Hepatocyte (in vitro differentiated cells): ENCODE data around the gene GPATCH1. TPM values are rescaled to one million over a fixed set of nuclear protein-coding genes. Genes with fewer than 3 reads are reported as not detected.

ENCODE experiments used
- DNase-seq: peaks from one replicate; pipeline ENCODE4 v3.0.0-alpha.2; 2016; ENCODE audit warnings: low spot score
- H2AFZ ChIP-seq: fragments of 200-600 bp; sonication (generic); 2 replicates; pipeline ENCODE4 v1.6.0; 2016; ENCODE audit warnings: antibody characterized with exemption, mild to moderate bottlenecking
- H3K27ac ChIP-seq: fragments of 200-600 bp; sonication (generic); 2 replicates; pipeline ENCODE4 v1.5.1; 2016; ENCODE audit warnings: mild to moderate bottlenecking
- H3K27me3 ChIP-seq: fragments of 200-600 bp; sonication (generic); 2 replicates; pipeline ENCODE4 v1.6.1; 2016
- H3K36me3 ChIP-seq: fragments of 200-600 bp; sonication (generic); replicated peaks from 2 replicates; pipeline ENCODE4 v1.5.1; 2016; ENCODE audit warnings: low read depth; ENCODE audit not compliant: insufficient read depth
- H3K4me1 ChIP-seq: fragments of 200-600 bp; sonication (generic); 2 replicates; pipeline ENCODE4 v1.5.1; 2016; ENCODE audit warnings: mild to moderate bottlenecking, moderate library complexity; ENCODE audit not compliant: insufficient read depth
- H3K4me2 ChIP-seq: fragments of 200-600 bp; sonication (generic); 2 replicates; pipeline ENCODE4 v1.6.0; 2016
- H3K4me3 ChIP-seq: fragments of 200-600 bp; sonication (generic); 2 replicates; pipeline ENCODE4 v1.5.1; 2016; ENCODE audit warnings: mild to moderate bottlenecking
- H3K79me2 ChIP-seq: fragments of 200-600 bp; sonication (generic); 2 replicates; pipeline ENCODE4 v1.6.0; 2017; ENCODE audit warnings: mild to moderate bottlenecking
- H3K9me2 ChIP-seq: fragments of 200-600 bp; sonication (generic); replicated peaks from 2 replicates; pipeline ENCODE4 v1.6.0; 2017; ENCODE audit warnings: mild to moderate bottlenecking; ENCODE audit not compliant: insufficient read depth
- H3K9me3 ChIP-seq: fragments of 200-600 bp; sonication (generic); 2 replicates; pipeline ENCODE4 v1.5.1; 2016; ENCODE audit warnings: low read depth, mild to moderate bottlenecking
- H4K20me1 ChIP-seq: fragments of 200-600 bp; sonication (generic); 2 replicates; pipeline ENCODE4 v1.6.0; 2016; ENCODE audit warnings: mild to moderate bottlenecking; ENCODE audit not compliant: insufficient read depth, poor library complexity, severe bottlenecking
- EZH2 ChIP-seq: fragments of 200-600 bp; sonication (generic); IDR thresholded peaks from 2 replicates; pipeline ENCODE4 v1.6.1; 2016; ENCODE audit warnings: antibody characterized with exemption, mild to moderate bottlenecking, borderline replicate concordance
- EZH2phosphoT487 ChIP-seq: fragments of 200-600 bp; sonication (generic); IDR thresholded peaks from one replicate; pipeline ENCODE4 v1.6.1; 2018; ENCODE audit warnings: antibody characterized with exemption, mild to moderate bottlenecking, low read depth, moderate library complexity; ENCODE audit not compliant: unreplicated experiment, severe bottlenecking
- WGBS: methylation state at CpG from one replicate; pipeline ENCODE4 v1.1.6; 2016; ENCODE audit warnings: low lambda C conversion rate; ENCODE audit errors: missing lambda C conversion rate; 5-methylcytosine and 5-hydroxymethylcytosine counted together
- polyA plus RNA-seq: library from polyadenylated mRNA; unstranded; fragments of >200 nt; fragmentation: Nextera tagmentation; extraction: Ambion mirVana; gene quantifications from 2 replicates; pipeline ENCODE4 v1.2.1, GENCODE V29; 2016
- total RNA-seq: library from RNA; depleted of rRNA; stranded (reverse); fragments of >200 nt; gene quantifications from 2 replicates; pipeline ENCODE4 v1.2.3, GENCODE V29; 2014
- TF ChIP-seq, protein P1 (sequence below): fragments of 200-600 bp; sonication (generic); IDR thresholded peaks from 2 replicates; pipeline ENCODE4 v1.5.1; 2016; ENCODE audit warnings: antibody characterized with exemption, mild to moderate bottlenecking; ENCODE audit not compliant: poor library complexity

Gene GPATCH1
- total and polyA plus RNA-seq, 2 experiments from 2014 or later = 6.8 to 14.5 TPM

DNA sequence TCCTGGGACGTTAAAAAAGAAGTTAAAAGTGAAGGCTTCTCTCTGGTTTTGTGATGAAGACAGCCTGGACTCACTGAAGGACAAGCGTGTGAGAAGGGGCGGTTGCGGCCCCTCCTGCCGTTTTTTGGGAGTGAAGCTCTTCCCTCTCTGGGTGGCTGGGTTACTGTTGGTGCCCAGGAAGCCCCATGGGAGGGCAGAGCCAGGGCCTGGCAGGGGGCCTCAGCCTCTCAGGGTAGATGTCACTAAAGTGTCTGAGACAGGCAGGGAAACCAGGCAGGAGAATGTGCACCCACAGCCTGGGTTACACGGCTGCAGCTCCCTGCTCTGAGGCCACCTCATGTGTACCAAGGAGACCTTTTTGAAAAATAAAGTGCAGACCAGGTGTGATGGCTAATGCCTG lies 49.5 kb downstream of the GPATCH1 start:
- H4K20me1 ChIP-seq = no peaks in the 10 kb centered on the region
- H2AFZ ChIP-seq = no peak overlapping the region
- DNase-seq = no peak
- TF ChIP-seq EZH2 = no peak
- TF ChIP-seq, protein P1, sequence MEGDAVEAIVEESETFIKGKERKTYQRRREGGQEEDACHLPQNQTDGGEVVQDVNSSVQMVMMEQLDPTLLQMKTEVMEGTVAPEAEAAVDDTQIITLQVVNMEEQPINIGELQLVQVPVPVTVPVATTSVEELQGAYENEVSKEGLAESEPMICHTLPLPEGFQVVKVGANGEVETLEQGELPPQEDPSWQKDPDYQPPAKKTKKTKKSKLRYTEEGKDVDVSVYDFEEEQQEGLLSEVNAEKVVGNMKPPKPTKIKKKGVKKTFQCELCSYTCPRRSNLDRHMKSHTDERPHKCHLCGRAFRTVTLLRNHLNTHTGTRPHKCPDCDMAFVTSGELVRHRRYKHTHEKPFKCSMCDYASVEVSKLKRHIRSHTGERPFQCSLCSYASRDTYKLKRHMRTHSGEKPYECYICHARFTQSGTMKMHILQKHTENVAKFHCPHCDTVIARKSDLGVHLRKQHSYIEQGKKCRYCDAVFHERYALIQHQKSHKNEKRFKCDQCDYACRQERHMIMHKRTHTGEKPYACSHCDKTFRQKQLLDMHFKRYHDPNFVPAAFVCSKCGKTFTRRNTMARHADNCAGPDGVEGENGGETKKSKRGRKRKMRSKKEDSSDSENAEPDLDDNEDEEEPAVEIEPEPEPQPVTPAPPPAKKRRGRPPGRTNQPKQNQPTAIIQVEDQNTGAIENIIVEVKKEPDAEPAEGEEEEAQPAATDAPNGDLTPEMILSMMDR = no peak
- no peak for TF ChIP-seq EZH2phosphoT487
- no peaks in the 10 kb centered on the region for H3K9me3 ChIP-seq
- no peaks in the 10 kb centered on the region for H3K9me2 ChIP-seq
- H3K36me3 ChIP-seq = no peaks in the 10 kb centered on the region
- peaks cover 3% of the 10 kb centered on the region for H3K27me3 ChIP-seq
- H3K4me3 ChIP-seq = no peak overlapping the region
- H3K4me2 ChIP-seq = no peak overlapping the region
- no peaks in the 10 kb centered on the region for H3K4me1 ChIP-seq
- 95% methylated on average over 6 of the region's 6 CpGs for WGBS
- no peaks in the 10 kb centered on the region for H3K79me2 ChIP-seq
- H3K27ac ChIP-seq = no peak overlapping the region

DNA sequence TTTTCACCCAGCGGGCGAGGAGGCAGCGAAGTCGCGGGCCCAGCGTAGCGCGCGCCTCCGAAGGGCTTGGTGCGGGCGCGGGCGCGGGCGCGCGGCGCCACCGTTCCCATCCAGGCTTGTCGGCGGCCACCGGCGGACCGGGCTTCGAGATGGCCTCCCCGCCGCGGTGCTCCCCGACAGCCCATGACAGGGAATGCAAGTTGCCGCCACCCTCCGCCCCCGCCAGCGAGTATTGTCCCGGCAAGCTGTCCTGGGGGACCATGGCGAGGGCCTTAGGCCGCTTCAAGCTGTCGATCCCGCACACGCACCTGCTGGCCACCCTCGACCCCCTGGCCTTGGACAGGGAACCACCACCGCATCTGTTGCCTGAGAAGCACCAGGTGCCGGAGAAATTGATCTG lies 51.0 kb downstream of the GPATCH1 start, which contains the start of gene WDR88:
WDR88 (plus strand) TSS at position 94 of the 400 bp plus-strand sequence; CDS start at position 150, 56 bp downstream.
- Histone ChIP-seq H3K27ac (no peak within 1 kb of the TSS), H3K4me2 (no peak within 1 kb of the TSS), H3K9me2 (no peaks in the 10 kb centered on the region), H3K27me3 (peaks cover 3% of the 10 kb centered on the region), H3K36me3 (no peaks in the 10 kb centered on the region), H3K79me2 (no peaks in the 10 kb centered on the region), H3K9me3 (no peaks in the 10 kb centered on the region), H4K20me1 (no peaks in the 10 kb centered on the region), H2AFZ (no peak within 1 kb of the TSS), H3K4me1 (no peaks in the 10 kb centered on the region), H3K4me3 (no peak within 1 kb of the TSS)
- TF ChIP-seq EZH2phosphoT487 (no peak), EZH2 (no peak)
- TF ChIP-seq, protein P1 = no peak
- 98% methylated on average over 43 of the region's 43 CpGs for WGBS
- DNase-seq = no peak

DNA sequence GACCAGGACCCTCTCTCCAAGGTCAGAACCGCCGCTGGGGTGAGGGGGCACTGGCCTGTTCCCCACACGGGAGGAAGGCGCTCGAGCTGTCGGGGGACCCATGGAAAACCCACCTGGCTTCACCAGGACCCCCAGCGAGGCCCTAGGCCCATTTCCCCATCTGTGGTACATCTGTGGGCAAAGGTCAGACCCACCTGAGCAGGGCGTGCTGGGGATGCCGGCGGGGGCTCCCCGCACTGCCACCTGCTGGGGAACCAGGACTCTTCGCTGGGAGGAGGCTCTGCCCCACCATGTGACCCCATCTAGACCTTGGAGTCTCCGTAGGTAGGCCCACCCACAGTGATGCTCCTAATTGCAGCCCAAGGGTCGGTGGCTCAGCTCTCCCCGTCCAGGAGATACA lies 51.4 kb downstream of the GPATCH1 start:
- Histone ChIP-seq H3K79me2 (no peaks in the 10 kb centered on the region), H3K27ac (no peak overlapping the region), H4K20me1 (no peaks in the 10 kb centered on the region), H3K4me1 (no peaks in the 10 kb centered on the region), H3K9me2 (no peaks in the 10 kb centered on the region), H3K36me3 (no peaks in the 10 kb centered on the region), H2AFZ (no peak overlapping the region), H3K4me3 (no peak overlapping the region), H3K27me3 (peaks cover 3% of the 10 kb centered on the region), H3K4me2 (no peak overlapping the region), H3K9me3 (no peaks in the 10 kb centered on the region)
- 90% methylated on average over 15 of the region's 15 CpGs for WGBS
- TF ChIP-seq EZH2 (no peak), EZH2phosphoT487 (no peak)
- TF ChIP-seq, protein P1 = peak; percentile 12
- no peak for DNase-seq
